GM21367 (cell line): Measurements from ENCODE around the gene FLNB.

Source experiments
- ATAC-seq: cut with Tn5 transposase; IDR thresholded peaks from one replicate; pipeline ENCODE4 v1.9.1; 2021; ENCODE audit not compliant: unreplicated experiment

The FLNB gene

DNA sequence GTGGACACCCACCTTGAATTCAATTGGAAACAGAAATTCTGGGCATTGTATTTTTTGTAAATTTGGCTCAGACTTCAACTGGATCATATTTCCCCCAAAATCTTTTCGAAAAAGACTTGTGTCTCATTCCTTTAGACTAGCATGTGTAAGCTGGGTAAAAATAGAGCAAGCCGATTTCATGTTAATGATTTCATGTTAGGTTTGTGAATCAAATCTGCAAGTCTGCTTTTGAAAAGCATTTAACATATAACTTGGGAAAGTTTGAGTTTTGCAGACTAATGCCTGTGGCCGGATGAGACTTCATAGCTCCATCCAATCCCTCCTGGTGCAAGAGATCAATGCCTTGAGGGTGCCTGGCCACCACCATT is 64.5 kb downstream of the FLNB start:
- no peak for ATAC-seq

- no peak for ATAC-seq
Observed at GRCh38 chr3:58073301-58074108, 65.3 kb downstream of the FLNB start.

- no peak for ATAC-seq
Observed at GRCh38 chr3:58074116-58074715, 66.0 kb downstream of the FLNB start.

DNA sequence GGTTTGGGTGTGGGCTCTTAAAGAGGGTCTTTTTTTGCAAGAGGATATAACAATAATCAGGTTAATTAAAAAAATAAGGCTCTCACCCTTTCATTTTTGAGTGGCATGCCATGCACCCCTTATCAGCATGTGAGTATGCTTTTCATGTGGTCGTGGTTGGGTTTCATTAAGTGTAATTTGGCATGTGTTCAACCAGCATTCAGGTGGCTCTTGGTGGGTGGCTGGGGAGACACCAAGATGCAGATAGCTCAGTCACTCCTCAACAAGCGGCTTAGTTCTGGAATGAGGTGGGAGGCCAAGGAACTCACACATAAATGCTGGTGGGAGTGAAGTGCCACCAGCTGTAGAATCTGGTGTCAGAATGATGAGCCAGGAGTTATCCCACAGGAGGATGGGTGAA is 66.8 kb downstream of the FLNB start:
- ATAC-seq, result no peak

DNA sequence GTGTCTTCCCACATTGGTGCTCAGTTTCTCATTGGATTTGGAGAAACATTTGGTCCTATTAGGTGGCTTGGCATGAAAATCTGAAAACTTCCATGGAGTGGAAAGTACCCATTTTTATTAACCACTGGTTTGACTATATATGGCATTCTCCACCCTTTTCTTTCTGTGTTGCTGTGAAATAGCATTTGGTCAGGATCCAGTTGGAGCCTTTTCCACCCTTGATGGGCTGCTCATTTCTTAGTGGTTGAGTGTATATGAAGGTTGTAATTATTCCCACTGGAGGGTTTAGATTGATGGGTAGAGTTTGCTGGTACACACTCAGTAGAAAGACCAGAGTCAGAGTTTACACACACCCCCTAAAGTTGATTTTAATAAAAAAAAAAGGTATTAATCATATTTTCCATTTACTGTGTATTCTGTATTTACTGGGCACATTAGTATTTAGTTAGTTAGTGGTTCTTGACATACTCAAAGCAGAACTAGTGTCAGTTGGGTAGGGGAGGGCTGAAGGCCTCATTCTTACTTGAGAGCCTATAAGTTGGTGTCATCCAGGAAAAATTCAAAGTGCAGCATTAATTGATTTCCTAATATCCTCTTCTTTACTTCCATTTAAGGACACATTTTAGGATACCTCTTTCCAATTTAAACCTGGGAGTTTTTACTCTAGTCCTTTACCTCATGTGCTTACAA is 69.5 kb downstream of the FLNB start:
- ATAC-seq, result no peak

DNA sequence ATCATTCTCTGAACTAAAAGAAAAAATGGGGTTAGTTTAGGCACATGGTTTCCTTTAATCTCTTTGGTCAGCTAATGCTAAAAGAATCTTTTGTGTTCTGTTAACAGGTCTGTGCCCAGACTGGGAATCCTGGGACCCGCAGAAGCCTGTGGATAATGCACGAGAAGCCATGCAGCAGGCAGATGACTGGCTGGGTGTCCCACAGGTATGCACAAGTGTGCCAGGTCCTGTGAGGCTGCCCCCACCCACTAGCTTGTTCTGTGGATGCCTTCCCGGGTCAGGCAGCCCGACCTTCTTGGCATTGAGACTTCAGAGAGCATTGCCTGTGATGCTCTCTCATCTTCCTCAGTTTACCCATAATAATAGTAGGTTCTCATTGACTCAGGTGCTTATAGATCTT is 70.4 kb downstream of the FLNB start:
- ATAC-seq, result no peak

DNA sequence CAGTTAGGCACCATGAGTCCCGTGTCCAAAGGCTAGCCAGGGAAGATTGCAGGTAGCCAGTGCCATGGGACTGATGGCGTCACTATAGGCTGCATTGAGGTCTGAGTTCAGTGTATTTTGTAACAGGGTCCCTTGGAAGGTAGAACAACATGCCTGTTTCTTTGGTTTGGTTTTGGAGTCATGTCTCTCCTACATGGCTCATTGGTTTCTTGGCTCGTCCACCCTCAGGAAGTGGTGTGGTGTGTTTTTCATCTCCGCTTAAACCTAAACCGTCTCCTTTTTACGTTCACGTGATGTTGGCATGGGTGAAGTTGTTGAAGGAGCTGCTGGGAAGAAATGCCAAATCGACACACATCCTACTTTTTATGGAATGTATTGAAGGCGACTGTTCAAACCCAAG is 71.6 kb downstream of the FLNB start:
- no peak for ATAC-seq

DNA sequence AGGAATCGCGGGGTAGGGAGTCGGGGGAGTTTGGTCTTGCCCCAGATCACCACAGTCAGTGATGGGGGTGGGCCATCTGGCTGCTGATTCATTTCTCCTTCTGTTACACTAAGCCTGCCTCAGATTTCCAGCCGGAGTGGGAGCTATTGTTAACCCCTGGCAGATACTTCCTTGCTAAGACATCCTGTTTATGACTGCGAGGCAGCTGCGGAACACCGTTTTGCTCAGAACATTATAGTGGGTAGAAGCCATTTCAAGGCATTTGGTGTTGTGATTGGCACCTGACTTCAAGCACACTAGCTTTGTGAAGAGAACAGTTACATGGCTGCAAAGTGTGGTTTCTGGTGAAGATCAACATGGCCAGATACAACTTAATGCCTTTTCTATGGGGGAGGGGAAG is 73.8 kb downstream of the FLNB start:
- no peak for ATAC-seq

GRCh38 chr3:58084166-58084565 is 75.9 kb downstream of the FLNB start:
- no peak for ATAC-seq

DNA sequence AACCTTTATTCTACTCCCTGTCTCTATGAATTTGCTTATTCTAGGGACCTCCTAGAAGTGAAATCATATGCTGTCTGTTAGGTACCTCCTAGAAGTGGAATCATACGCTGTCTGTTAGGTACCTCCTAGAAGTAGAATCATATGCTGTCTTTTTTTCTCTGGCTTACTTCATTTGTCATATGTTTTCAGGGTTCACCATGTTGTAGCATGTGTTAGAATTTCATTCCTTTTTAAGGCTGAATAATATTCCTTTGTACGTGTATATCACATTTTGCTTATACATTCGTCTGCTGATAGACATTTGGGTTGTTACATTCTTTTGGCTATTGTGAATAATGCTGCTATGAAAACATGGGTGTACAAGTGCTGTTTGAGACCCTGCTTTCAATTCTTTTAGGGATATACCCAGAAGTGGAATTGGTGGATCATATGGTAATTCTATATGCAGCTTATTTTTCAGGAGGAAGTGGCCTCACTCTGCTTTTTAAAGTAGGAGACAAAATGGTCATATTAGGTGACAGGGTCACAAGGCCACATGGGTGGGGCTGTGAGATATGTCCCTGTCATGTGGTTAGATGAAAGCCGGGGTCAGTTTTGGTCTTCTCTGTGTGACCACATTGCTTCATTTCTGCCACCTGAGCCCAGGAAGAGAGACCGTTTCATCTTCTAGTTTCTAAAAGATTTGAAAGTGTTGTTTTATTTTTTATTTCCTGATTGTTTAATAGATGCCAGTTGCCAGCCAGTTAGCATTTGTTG is 76.7 kb downstream of the FLNB start:
- ATAC-seq, result peak; percentile 66

DNA sequence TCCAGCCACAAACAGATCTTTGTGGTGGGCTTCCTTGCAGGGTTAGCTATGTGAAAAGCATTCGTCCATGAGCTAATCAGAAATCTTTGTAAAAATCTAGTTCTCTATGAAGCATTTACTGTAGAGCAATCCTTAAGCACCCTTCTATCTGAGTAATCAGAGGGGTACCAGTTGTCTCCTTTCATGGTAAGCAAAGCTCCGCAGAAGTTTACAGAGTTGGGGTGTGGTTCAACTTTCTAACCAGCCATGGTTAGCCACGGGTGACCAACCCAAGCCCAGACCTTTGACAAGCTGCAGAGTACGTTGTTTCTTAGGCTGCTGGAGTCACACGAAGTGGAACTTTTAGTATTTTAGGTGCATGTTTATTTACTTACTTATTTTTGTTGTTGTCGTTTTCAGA is 77.4 kb downstream of the FLNB start:
- ATAC-seq, result peak; percentile 70

DNA sequence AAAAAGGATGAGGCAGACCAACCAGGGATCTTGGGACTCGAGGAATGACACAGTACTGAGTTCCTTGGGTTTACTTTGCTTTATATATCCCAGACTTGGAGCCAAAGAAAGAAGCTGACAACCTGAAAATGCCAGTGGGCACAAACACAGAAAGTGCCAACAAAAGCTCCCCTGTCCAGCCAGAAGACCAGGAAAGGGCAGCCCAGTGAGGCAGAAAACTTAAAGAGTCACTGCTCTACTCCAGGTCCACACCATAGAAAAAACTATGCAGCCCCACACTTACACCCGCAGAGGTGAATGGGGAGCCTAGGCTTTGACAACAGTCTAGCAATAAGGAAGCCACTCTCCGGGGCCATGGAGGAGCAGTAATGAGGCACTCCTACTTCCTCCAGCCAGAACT is 80.3 kb downstream of the FLNB start:
- no peak for ATAC-seq

GRCh38 chr3:58090351-58090750 is 82.1 kb downstream of the FLNB start:
- ATAC-seq, result no peak

DNA sequence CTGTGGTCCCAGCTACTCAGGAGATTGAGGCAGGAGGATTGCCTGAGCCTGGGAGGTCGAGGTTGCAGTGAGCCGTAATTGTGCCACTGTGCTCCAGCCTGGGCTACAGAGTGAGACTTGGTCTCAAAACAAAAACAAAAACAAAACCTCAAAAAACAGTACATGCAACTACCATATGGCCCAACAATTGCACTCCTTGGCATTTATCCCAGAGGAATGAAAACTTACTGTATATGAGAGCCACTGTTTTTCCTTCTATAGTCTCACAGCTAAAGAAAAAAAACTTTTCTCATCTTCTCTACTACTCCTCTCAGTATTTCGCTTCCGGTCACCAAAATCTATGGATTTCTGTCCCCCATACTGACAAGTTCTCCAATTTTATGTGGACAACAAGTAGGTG is 84.3 kb downstream of the FLNB start:
- ATAC-seq, result no peak

- no peak for ATAC-seq
Observed at GRCh38 chr3:58093574-58094195, 85.5 kb downstream of the FLNB start.

DNA sequence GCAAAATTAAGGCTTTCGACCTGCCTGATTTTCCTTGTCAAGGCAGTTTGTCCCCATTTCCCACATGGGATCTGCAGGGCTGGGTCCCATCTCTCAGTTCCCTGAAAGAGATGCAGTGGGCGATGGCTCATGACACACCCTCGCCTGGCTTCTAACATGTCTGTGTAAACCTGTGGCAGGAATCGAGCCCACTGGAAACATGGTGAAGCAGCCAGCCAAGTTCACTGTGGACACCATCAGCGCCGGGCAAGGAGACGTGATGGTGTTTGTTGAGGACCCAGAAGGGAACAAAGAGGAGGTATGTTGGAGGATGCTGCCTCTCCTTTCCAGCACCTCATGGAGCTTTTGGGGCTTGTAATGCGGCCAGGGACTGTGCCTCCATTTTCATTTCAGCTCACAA is 86.4 kb downstream of the FLNB start:
- ATAC-seq, result no peak

- ATAC-seq, result no peak
Observed at GRCh38 chr3:58095603-58096138, 87.4 kb downstream of the FLNB start.

DNA sequence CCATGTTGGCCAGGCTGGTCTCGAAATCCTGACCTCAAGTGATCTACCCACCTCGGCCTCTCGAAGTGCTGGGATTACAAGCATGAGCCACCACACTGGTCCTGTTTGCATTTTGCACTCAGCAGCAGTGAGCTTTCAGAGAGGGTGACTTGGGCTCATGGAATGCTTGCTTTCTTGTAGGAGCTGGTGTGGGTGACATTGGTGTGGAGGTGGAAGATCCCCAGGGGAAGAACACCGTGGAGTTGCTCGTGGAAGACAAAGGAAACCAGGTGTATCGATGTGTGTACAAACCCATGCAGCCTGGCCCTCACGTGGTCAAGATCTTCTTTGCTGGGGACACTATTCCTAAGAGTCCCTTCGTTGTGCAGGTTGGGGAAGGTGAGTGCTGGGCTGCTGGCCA is 90.3 kb downstream of the FLNB start:
- no peak for ATAC-seq

DNA sequence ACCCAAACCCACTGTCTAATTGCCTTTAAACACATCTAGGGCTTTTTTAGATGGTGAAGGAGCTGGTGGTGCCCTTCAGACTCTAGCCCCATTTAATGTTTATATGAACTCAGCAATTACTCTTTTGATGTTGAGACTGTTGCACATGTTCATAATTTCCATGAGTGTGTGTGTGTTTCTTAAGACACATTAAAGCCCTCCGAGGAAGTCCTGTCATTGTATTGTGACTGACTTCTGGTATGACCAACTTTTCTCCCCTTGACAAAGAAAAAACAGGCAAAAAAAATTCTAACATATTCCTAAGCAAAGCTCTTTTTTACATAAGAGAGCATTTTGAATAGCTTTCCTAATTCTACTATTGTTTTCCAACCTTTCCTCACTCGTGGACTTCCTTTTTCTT is 91.6 kb downstream of the FLNB start:
- no peak for ATAC-seq

- no peak for ATAC-seq
Observed at GRCh38 chr3:58101499-58102389, 93.5 kb downstream of the FLNB start.
